ENCODE data around the gene SAP130. TPM values are rescaled to one million over a fixed set of nuclear protein-coding genes. Genes with fewer than 3 reads are reported as not detected.
"Not testable (repeated sequence)": the region's sequence is repeated elsewhere in the genome, so short reads cannot be mapped to it uniquely, and the experiment has no call there.

The SAP130 gene
- total RNA-seq, 1 donor from 2014 or later, result 38.5 TPM

GRCh38 chr2:127909019-127909418 is 118.8 kb downstream of the SAP130 start:
- H3K36me3 Mint-ChIP-seq, result no peaks in the 10 kb centered on the region
- DNase-seq (ENCODE audit: low spot score in 2 of 2, unreplicated experiment in 2 of 2), result no peak

GRCh38 chr2:127907733-127908400 is 120.0 kb downstream of the SAP130 start:
- DNase-seq (ENCODE audit: low spot score in 2 of 2, unreplicated experiment in 2 of 2); H3K4me3 Mint-ChIP-seq; H3K36me3 Mint-ChIP-seq; H3K27ac Mint-ChIP-seq; H3K4me1 Mint-ChIP-seq; H3K9me3 Mint-ChIP-seq: not testable (repeated sequence)
- H3K27me3 Mint-ChIP-seq (ENCODE audit: low read depth), result peaks cover 31% of the 10 kb centered on the region

More at GRCh38 chr2:127909019-127909418, 118.8 kb downstream of the SAP130 start:
- H3K27me3 Mint-ChIP-seq (ENCODE audit: low read depth), result peaks cover 31% of the 10 kb centered on the region
- H3K27ac Mint-ChIP-seq, result no peak overlapping the region
- peaks cover 10% of the 10 kb centered on the region for H3K9me3 Mint-ChIP-seq
- TF ChIP-seq, protein P1, sequence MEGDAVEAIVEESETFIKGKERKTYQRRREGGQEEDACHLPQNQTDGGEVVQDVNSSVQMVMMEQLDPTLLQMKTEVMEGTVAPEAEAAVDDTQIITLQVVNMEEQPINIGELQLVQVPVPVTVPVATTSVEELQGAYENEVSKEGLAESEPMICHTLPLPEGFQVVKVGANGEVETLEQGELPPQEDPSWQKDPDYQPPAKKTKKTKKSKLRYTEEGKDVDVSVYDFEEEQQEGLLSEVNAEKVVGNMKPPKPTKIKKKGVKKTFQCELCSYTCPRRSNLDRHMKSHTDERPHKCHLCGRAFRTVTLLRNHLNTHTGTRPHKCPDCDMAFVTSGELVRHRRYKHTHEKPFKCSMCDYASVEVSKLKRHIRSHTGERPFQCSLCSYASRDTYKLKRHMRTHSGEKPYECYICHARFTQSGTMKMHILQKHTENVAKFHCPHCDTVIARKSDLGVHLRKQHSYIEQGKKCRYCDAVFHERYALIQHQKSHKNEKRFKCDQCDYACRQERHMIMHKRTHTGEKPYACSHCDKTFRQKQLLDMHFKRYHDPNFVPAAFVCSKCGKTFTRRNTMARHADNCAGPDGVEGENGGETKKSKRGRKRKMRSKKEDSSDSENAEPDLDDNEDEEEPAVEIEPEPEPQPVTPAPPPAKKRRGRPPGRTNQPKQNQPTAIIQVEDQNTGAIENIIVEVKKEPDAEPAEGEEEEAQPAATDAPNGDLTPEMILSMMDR (IDR thresholded peaks at IDR 0.05; ENCODE audit: unreplicated experiment), result no peak
- no peaks in the 10 kb centered on the region for H3K4me1 Mint-ChIP-seq
- H3K4me3 Mint-ChIP-seq, result no peak overlapping the region

DNA sequence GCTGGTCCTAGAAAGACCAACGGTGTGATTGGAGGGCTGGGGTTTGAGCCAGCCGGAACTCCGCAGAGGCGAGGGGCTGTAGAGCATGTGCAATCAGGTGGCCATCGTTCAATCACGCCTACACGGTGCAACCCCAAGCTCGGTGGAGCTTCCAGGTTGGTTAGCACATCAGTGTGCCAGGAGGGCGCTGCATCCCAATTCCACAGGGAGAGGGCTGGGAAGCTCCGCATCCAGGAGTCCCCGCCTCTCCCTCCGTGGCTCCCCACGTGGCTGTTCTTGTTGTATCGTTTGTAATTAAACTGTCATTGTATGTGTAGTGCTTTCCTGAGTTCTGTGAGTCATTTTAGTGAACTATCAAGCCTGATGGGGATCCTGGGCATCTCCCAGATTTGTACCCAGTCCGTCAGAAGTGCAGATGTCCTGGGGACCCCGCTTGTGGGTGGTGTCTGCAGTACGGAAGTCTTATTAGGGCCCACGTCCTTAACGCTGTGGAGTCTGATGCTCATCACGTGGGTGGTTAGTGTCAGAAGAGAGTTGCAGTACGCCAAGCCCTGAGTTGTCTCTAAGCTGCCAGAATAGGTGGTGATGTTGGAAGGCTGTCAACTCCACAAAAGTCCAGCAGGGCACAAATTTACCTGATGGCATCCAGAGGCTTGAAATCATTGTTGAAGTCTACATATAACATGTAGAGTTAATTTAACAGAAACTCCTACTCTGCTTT is 121.5 kb downstream of the SAP130 start:
- H3K9me3 Mint-ChIP-seq, result peaks cover 3% of the 10 kb centered on the region
- H3K27me3 Mint-ChIP-seq (ENCODE audit: low read depth), result peaks cover 31% of the 10 kb centered on the region
- no peaks in the 10 kb centered on the region for H3K36me3 Mint-ChIP-seq
- H3K4me3 Mint-ChIP-seq, result no peak overlapping the region
- no peak for DNase-seq (ENCODE audit: low spot score in 2 of 2, unreplicated experiment in 2 of 2)
- H3K4me1 Mint-ChIP-seq, result no peaks in the 10 kb centered on the region
- TF ChIP-seq, protein P1 (IDR thresholded peaks at IDR 0.05; ENCODE audit: unreplicated experiment), result no peak
- H3K27ac Mint-ChIP-seq, result no peak overlapping the region

- H3K27ac Mint-ChIP-seq, result no peak overlapping the region
- no peak overlapping the region for H3K4me3 Mint-ChIP-seq
- no peaks in the 10 kb centered on the region for H3K36me3 Mint-ChIP-seq
- TF ChIP-seq, protein P1 (IDR thresholded peaks at IDR 0.05; ENCODE audit: unreplicated experiment), result no peak
- peaks cover 18% of the 10 kb centered on the region for H3K27me3 Mint-ChIP-seq (ENCODE audit: low read depth)
- no peak for DNase-seq (ENCODE audit: low spot score in 2 of 2, unreplicated experiment in 2 of 2)
- H3K9me3 Mint-ChIP-seq, result no peaks in the 10 kb centered on the region
- H3K4me1 Mint-ChIP-seq, result no peaks in the 10 kb centered on the region
These were observed 126.4 kb downstream of the SAP130 start for GRCh38 chr2:127901339-127902056.

- Mint-ChIP-seq H3K27ac (no peak overlapping the region), H3K4me3 (no peak overlapping the region), H3K27me3 (ENCODE audit: low read depth) (no peaks in the 10 kb centered on the region), H3K9me3 (no peaks in the 10 kb centered on the region), H3K4me1 (no peaks in the 10 kb centered on the region), H3K36me3 (no peaks in the 10 kb centered on the region)
- no peak for DNase-seq (ENCODE audit: low spot score in 2 of 2, unreplicated experiment in 2 of 2)
- TF ChIP-seq, protein P1 (IDR thresholded peaks at IDR 0.05; ENCODE audit: unreplicated experiment), result no peak
These were observed 130.2 kb downstream of the SAP130 start for GRCh38 chr2:127897531-127898211.
